GM19463 (cell line): Measurements from ENCODE around the gene PCSK1.
A peak's percentile ranks its signal among the peaks of the same experiment; 100 is the strongest.

Experiments
- ATAC-seq: cut with Tn5 transposase; IDR thresholded peaks from one replicate; pipeline ENCODE4 v1.9.1; 2021; ENCODE audit warnings: mild to moderate bottlenecking, moderate library complexity; ENCODE audit not compliant: unreplicated experiment

Gene PCSK1

DNA sequence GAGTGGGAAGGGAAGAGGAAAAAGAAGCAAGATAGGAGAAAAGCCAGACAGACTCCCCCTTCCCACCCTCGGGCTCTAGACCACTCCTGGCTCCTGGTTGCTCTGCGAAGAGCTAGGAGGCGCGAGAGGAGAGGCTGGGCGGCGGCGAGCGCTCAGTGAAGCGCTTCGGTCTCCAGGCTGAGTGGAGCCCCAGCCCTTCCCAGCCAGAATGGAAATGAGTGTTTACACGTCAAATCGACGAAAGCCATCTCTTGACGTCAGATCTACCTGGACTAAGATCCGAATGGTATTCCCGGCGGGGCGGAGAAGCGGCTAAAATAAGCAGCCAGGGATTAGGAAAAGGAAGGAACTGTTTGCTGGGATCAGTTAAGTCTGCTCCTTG lies at the start of gene PCSK1:
Gene PCSK1, minus strand, starts transcription at position 183 of the 382 bp plus-strand sequence. CDS start 206 bp downstream, outside the sequence.
- no peak for ATAC-seq

DNA sequence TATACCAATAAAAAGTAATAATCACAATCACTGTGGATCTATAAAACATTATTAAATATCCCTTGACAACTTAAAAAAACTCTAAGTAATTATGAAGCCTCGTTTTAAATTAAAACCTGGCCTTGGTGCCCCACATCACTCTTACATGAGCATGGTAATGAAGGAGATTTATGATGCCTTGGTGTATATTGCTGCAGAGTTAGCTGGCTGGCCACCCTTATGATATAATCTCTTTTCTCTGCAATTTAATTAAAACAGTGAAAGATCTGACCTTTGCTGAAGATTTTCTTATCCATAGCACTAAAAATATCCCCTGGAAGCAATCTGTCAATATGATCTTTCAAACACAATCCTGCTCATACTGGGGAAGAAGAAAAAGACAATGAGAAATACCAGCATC lies 48.8 kb upstream of the PCSK1 start:
- no peak for ATAC-seq

DNA sequence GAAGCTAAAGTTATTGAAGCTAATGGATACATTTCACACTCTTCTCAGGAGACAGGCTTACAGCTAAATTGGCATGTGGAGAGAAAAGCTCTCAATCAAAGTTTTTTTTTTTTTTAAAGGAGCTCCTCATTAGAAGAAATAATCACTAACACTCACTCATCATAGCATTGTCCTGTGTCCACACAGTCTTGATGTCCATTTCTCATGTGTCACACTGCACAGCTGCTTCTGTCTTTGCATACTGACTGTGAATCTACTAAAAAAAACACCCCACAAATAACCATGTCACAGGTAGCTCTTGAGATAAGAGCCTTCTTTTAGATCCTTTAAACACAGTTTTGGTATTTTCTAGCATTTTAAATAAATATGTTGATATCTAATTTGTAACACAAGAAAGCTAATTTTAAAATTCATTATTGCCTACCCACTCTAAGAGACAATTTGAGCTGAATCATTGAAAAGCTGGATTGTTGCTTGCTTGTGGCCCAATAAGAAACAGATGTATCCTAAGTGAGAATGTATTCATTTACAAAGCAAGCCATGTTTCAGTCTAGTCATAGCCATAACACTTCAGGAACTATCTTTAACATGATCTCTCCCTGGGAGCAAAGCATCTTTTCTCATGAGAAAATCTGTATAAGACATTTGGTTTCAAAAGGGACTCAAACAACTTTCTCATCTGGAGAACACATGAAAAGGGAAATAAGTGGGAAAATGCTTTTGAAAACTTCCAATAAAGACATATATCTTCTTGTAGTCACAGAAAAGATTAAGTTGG lies 48.1 kb upstream of the PCSK1 start:
- no peak for ATAC-seq

DNA sequence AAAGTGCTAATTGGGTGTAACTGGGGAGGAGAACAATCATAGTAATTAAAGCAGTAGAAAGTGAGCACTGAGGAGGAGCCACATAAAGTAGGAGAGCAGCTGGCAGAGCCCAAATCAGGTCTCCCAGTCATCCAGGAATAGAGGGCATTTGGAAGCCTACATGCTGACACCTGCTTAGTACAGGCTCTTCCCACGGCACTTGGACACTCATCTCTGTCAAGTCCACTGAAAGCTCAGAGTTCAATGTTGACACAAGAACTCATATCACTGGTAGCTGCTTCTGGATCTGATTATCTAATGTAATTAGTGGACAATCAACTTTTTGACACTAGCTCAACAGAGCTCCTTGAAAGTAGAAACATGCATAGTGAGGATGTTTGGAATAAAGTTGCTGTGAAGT lies 45.9 kb upstream of the PCSK1 start:
- no peak for ATAC-seq

DNA sequence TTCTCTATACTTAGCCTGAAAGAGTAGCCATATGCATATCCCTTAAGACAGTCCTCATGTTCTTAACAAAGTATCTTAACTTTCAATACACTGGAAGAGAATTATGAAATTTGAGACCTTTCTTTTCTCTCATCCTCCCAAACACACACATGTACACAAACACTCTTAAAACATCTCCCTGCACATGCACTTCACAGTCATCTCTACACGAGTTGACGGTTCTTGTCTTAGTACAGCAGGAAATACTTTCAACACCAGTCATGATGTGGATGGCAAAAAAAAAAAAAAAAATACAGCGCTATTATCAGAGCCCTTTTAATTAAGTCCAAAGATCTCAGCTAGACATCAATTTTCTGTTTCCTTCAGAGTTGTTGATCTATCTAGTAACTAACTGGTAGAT lies 43.6 kb upstream of the PCSK1 start:
- ATAC-seq, result no peak

DNA sequence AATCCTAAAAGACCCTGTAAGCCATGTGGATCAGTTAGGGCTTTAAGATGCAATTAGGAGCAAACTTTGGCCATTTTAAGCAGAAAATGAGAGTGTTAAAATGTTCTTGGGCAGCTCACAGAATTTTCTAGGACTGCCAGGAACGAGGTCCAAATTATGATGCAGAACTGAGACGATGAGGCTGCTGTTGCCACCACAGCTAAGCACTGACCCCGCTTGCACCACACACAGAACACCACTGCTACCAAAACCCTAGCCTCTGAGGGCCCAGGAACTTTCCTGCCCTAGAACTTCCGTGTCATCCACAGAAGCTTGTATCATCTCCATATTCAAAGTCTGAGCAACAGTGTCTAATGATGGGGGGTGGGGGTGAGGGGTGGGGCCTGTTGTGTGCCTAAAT lies 41.0 kb upstream of the PCSK1 start:
- no peak for ATAC-seq

DNA sequence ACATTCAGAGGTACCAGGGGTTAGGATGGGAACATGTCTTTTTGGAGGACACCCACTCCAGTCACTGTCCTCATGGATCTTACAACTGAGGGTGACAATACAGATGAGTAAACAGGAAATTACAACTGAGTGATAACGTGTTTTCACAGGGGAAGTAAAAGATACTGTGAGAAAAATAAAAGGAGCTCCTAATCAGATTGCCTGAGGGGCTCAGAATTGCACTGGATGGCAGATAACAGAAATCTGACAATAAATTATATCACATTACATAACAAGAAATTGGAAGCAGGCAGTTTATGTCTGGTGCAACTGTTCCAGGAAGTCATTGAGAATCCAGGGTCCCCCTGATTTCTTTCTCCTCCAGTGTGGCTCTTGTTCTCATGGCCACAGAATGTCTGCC lies 40.1 kb upstream of the PCSK1 start:
- ATAC-seq, result no peak

DNA sequence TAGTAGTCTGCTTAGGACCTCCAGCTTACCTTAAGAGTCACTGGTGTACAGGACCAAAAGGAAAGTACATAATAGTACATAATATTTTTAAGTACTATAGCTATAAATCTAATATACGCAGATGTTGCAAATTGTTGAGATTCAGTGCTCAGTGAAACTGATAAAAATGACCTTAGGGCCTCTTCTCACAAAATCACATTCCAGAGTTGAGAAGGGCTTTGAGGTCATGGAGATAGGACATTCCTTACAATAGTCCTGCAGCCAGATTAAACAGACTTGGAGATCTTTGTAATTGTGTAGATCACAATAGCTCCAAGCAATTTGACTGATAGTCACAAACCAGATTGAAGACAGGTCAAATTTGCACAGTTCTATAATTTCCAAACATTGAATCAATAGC lies 37.7 kb upstream of the PCSK1 start:
- ATAC-seq, result no peak

DNA sequence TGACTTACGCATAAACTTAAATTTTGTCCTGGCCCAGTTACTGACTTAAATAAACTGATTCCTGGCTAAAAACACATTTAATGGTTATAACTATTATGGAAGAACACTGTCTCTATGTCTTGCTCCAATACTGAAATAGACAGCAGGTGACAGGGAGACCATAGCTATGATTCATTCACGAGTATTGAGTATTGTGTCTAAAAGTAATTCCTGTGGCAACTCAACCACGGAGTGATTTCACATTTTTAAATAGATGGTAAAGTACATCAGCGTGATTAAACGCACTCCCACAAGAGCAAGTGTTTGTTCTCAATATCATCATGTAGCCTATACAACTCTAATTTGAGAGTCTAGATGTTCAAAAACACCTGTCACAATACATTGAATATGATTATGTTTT lies 35.9 kb upstream of the PCSK1 start:
- ATAC-seq, result no peak

DNA sequence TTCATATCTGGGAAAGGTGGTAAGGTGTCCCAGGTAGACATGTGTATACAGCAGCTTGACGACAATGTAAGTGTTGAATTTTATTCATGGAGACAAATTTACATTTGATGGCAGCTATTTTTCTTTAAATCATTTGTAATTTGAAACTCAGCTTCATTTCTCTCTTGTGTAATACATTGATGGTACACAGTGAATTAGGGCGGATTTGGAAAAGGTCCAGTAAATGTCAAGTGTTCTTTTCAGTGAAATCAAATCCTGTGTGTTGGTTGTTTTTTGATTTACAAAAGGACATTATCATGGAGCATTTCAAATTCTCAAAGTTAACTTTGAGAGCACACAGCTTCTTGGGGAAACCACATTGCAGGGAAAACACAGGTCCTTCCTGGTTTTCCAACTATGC lies 30.0 kb upstream of the PCSK1 start:
- no peak for ATAC-seq

DNA sequence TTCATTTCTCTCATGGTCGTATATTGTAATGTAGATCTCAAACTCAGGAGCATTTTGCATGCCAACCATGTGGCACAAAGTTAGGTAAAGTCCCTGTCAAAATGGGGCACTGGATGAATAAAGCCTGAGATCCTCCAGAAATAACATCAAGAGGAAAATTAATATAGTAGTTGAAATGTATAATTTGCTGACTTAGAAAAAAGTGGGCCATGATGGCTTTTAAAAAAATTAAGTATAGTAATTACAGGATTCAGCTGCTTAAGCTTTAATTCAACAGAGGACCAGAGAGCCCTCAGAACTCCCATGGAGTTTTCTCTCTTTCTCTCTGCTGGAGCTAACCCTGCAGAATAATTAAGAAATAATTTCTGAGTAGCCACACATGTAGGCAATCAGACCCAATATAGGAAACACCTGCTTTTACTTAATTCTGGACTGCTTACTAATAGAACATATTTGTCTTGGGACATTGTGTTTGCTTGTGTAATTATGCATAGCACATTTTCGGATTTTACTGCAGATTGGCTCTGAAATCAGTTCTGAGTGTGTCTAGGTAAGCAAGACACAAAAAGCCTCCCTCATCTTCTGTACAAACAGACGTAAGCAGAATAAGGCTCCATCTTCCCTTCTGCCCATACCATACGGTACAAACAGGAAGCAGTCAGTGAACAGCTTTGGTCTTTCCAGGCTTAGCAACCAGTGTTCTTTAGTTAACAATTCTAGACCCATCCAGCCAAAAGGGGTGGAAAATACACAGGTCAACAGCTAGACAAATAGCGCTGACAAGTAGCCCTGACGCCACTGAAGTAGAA lies 26.5 kb upstream of the PCSK1 start:
- ATAC-seq, result no peak

DNA sequence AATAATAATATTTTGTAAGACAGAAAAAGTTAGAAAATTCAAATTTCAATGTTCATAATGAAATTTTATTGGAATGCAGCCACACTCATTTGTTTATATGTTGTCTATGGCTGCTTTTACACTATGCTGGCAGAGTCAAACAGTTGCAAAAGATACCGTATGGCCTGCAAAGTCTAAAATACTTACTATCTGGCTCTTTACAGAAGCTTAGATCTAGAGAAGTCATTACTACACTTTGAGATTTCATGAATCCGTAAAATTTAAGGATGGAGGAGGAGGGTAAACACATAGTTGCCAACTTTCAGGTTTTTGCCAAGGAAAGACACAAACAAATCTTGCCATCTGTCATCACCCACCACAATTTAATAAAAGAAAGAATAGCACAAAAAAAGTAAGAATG lies 25.1 kb upstream of the PCSK1 start:
- ATAC-seq, result no peak

DNA sequence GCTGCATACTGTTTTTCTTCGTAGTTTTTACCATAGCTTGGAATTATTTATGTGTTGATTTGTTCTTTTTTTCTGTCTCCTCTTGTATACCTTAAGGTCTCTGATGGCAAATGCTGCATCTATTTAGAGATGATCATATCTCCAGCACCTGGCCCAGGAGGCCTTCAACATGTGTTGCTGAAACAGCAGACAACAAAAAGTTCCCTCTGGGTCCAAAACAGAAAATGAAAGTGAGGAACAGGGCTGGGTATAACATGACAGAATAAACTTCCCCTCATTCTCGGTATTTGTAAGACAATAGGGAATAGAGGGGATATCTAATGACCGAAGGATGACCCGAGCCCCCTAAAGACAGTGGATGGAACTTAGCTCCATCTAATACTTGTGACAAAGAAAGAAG lies 22.7 kb upstream of the PCSK1 start:
- ATAC-seq, result peak; percentile 42

DNA sequence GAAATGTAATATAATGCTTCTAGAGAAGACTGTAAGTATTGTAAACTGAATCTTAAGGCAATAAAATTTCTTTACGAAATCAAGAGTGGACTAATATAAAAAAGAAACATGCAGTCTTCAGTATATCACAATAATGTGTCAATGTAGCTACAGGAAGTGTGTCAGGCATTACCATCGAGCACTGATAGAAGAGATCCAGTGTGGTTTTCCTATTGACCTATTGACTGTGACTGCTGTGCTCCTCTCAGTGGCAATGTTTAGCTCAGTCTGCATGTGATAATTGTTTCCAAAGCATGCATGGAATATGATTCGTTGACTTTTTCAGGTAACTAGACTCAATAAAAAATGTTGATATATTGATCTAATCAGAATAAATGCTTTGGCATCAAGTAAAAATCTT lies 20.3 kb upstream of the PCSK1 start:
- no peak for ATAC-seq

DNA sequence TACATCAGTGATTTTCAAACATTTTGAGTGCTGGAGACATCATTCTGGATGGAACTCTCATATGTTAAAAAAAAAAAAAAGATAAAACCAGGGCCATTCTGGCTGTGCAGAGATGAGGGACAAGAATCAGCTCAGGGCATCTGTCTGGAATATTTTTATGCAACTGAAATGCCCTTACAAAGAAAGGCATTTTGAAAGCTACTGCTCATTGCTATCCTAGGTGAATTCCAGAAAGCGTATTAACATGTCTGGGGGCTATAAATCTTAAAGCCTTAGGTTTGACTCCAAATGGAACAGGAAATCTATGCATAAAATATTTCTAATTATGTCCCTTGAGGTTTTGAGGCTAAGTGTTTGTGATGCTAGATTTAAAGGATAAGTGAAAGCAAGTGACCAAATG lies 14.9 kb upstream of the PCSK1 start:
- no peak for ATAC-seq

DNA sequence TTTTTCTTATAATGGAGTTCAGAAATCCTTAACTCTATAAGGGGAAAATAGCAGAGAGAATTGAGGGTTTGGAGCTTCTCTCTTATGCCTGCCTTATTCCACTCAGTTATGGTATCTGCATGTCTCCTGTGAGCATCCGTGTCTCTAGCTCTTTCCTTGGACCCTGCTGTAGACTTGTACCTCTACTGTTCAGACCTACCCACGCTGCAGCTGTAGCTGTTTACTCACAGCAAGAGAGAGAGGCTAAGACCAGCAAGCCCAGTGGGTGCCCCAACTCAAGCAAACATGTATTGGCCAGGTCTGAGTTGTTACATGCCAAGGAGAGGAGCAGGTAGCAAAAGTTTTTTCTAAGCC lies 7.1 kb upstream of the PCSK1 start:
- ATAC-seq, result peak; percentile 17

DNA sequence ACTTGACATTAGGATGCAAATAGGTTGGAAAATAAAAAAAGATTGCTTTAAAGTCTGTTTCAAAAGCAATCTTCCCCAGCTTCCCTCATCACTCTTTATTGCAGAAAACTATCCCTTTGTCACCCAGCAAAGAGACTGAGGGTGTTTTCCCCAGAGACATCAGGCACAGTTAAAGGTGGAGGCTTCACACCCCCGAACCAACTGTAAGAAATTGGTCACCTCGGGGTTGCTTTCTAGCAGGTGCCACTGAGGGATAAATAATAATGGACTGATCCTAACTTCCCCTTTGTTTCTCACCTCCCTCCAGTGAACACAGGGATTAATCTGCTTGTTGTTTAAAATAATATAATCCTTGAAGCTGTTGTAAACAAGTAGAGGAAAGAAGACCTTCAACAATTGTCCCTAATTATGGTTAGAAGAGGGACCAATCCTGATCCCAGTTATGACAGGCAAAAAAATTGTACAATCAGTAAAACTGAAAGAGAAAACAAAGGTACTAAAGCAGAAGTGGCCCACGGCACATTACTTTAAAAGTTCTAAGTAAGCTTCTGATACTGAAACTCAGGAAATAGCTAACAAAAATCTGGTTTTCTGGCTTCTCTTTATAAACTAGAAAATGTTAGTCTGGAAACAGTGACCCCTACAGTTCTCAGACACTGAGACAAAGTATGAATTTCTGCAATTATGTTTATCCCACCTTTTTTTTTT lies 6.6 kb upstream of the PCSK1 start:
- ATAC-seq, result peak; percentile 90

DNA sequence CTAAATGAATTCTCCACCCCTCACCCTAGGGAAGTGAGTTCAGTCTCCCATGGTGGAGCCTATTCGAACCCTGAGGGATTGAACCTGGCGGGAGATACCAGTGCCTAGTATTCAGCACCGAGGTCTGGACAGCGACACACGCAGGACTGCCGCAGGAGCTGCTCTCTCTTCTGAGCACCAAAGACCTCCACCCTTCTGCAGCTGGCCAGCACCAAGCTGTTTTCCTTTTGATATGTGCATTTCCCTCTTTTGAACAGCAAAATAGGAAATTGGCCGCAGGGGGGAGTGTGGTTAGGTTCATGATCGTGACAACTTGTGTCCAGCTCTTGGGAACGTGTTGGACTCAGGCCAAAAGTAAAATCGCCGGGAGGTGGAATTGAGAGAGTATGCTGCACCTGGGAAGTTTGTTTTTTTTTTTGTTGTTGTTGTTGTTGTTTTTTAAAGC lies 1.2 kb upstream of the PCSK1 start:
- ATAC-seq, result peak; percentile 65

DNA sequence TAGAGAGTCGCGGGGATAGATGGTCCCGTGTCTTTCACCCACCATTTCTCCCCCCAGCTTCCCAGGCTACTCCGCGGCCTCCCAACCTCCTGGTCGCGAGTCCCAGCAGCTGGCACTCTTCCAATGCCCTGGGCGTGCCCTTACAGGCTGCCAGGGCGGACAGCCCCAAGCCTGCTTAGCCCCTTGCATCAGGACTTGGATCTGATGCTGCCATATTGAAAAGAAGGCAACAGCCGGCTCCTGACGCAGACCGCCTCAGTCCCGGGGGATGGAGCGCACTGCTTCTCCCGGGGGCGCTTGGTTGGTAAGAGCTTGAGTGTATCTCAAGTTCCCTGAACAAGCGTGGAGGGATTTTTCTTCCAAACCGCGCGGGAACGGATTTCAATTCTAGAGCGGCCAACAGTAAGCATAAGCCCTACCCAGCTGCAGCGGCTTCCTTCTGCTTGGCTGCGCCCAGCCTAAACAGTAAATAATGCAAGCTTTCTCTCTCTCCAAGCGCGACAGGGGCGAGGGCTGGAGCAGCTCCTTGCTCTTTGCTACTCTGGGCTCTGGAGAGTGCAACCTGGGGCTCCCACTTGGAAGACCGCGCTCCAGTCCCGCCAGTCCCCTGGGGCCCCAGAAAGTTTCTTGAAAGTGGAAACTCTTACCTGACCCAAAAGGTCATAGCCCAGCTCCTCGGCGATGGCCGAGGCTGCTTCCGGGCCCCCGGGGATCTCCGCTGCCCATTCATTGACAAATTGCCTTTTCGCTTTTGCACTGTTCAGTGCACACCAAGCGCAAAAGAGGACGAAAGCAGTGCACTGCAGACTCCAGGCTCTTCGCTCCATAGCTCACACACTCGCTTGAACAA lies 607 bp downstream of the PCSK1 start:
- no peak for ATAC-seq

DNA sequence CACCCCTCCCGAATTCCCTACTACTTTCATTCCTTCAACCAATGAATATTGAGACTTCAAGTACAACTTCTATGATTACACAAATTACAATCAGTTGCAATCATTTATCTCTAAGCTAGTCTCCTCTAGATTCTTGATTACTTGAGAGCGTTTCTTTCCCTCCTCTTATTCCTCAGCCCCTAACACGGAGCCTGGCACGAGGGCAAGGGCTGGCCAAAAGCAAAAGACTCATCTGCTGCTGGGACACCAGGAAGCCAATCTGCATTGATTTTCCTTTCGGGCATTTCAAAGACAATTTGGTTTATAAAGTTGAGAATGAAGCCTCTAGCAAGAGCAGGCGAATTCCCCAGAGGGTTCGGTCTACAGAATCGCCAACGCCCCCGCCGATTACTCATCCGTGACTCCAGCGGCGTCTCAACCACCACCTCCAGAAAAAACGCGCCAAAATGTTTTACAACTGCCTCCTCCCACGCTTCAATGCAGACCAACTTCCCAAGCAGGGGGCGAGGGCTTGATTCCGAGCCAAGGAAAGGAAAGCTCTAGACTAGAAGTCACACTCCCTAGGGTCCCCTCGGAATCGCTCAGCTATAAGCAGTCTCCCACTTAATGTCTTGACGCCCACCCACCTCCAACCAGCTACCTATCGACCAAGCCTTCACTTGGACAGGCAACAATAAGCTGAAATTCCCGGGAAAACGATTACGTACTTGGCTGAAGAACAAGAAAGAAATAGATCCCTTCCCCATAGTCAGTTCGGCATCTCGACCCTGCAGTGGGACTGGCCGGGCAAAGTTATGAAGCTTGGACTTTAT lies 1.5 kb downstream of the PCSK1 start:
- no peak for ATAC-seq
